ENCODE data around the gene NOL4L. TPM values are rescaled to one million over a fixed set of nuclear protein-coding genes. Genes with fewer than 3 reads are reported as not detected.
A peak's percentile ranks its signal among the peaks of the same experiment; 100 is the strongest.

Gene NOL4L
- total RNA-seq, 6 experiments from 2014 or later = 12.0 to 16.3 (median 13.2) TPM

DNA sequence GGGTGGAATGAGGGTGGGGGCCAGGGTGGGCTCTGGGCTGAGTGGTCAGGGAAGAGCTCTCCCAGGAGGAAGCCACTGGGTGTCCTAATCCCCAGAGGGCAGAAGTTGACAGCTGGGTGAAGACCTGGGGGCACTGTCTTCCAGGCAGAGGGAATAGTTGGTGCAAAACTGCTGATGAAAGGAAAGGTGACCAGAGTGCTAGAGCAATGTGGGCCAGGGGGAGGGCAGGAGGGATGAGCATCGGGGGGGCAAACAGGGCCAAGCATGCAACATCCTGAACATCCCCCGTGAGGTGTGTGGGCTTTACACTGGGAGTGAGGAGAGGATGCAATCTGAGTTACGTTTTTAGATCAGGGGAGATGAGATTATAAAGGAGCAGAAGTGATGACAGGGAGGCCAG lies 97.8 kb downstream of the NOL4L start:
- H3K36me3 Mint-ChIP-seq (ENCODE audit: low read depth) = peaks cover 4% of the 10 kb centered on the region; the same call in 1 of the 2 replicates

DNA sequence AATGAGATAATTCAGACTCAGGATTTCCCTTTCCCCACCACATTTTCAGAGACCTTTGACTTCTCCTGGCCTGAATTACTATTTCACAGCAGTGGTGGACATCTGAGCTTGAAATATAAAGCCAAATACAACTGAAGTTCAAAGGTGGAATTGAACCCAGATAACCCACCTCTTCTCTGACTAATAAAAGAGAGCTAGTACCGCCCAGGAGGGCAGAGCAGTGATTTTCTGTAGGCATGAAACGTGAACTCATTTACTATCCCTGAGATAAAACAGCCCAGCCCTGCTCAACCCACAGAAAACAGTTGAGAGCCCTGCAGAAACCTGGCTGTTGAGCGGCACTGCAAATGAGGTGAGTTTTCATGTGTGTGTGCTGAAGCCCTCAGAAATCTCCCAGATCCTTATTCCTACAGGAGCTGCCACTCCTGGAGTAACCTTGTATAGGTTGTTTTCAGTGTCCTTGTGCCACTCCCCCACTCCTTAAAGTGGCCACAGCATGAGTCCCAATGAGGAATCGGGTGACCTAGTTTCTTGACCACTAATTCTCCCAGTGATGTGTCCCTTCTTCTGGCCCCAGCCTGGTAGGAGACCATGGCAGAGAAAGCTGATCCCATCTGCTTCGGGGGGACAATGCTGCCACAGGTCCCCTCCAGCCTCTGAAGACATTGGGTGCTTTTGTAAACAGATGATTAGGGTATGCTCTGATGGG lies 99.2 kb downstream of the NOL4L start:
- H3K27ac Mint-ChIP-seq = peak overlapping the region; percentile 81; the same call in 1 of the 2 replicates
- TF ChIP-seq, protein P1, sequence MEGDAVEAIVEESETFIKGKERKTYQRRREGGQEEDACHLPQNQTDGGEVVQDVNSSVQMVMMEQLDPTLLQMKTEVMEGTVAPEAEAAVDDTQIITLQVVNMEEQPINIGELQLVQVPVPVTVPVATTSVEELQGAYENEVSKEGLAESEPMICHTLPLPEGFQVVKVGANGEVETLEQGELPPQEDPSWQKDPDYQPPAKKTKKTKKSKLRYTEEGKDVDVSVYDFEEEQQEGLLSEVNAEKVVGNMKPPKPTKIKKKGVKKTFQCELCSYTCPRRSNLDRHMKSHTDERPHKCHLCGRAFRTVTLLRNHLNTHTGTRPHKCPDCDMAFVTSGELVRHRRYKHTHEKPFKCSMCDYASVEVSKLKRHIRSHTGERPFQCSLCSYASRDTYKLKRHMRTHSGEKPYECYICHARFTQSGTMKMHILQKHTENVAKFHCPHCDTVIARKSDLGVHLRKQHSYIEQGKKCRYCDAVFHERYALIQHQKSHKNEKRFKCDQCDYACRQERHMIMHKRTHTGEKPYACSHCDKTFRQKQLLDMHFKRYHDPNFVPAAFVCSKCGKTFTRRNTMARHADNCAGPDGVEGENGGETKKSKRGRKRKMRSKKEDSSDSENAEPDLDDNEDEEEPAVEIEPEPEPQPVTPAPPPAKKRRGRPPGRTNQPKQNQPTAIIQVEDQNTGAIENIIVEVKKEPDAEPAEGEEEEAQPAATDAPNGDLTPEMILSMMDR (IDR thresholded peaks at IDR 0.05) = no peak
- no peak for DNase-seq
- H3K4me1 Mint-ChIP-seq (ENCODE audit: low read depth) = peaks cover 14% of the 10 kb centered on the region
- peak overlapping the region; percentile 87; the same call in 1 of the 2 replicates for H3K4me3 Mint-ChIP-seq
- H3K36me3 Mint-ChIP-seq (ENCODE audit: low read depth) = peaks cover 4% of the 10 kb centered on the region; the same call in 1 of the 2 replicates
- H3K9me3 Mint-ChIP-seq = peaks cover 6% of the 10 kb centered on the region
- peaks cover 8% of the 10 kb centered on the region; the same call in 1 of the 2 replicates for H3K27me3 Mint-ChIP-seq (ENCODE audit: insufficient read depth)

More for the DNA sequence above, 97.8 kb downstream of the NOL4L start:
- Mint-ChIP-seq H3K4me1 (ENCODE audit: low read depth) (peaks cover 16% of the 10 kb centered on the region), H3K9me3 (peaks cover 6% of the 10 kb centered on the region), H3K27ac (no peak overlapping the region), H3K27me3 (ENCODE audit: insufficient read depth) (peaks cover 8% of the 10 kb centered on the region; the same call in 1 of the 2 replicates), H3K4me3 (no peak overlapping the region)
- TF ChIP-seq, protein P1 (IDR thresholded peaks at IDR 0.05) = no peak
- DNase-seq = no peak

DNA sequence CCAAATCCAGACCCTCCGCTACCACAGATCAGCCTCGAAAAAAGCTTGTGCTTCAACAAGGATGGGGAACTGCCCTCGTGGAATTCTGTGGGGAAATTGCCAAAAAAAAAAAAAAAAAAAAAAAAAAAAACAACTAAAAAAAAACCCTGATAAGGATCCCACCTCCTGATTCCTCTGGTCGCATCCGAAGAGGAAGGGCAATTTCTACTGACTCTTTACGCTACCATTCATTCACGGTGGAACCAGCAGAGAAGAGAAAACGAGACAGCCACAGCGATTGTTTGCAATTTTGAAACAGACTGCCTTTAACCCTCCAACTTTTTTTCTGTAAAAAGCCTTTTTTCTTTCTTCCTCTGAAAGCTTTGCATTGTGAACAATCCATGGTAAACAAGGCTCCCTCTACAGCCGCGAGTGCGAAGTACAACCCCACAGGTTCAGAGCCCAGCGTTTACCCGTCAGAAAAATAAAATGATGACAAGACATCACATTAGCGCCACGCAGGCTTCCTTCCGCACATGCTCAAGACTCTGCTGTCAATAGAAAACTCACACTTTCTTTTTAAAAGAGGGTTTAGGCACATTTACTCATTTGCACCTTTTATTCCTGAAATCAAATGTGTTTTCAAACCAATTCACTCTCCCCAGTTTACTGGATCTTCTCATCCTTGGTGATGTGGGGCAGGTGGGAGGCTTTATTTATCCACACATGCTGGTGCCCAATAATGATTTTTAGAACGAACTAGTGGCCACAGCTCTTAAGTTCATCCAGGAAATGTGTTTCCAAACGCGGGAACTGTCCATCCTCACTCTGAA lies 100.0 kb downstream of the NOL4L start:
- Mint-ChIP-seq H3K4me3 (peak overlapping the region; percentile 87), H3K27me3 (ENCODE audit: insufficient read depth) (peaks cover 8% of the 10 kb centered on the region; the same call in 1 of the 2 replicates), H3K27ac (peak overlapping the region; percentile 81), H3K4me1 (ENCODE audit: low read depth) (peaks cover 18% of the 10 kb centered on the region), H3K9me3 (peaks cover 6% of the 10 kb centered on the region), H3K36me3 (ENCODE audit: low read depth) (peaks cover 4% of the 10 kb centered on the region; the same call in 1 of the 2 replicates)
- peak; percentile 83 for DNase-seq
- TF ChIP-seq, protein P1 (IDR thresholded peaks at IDR 0.05) = peak; percentile 84

DNA sequence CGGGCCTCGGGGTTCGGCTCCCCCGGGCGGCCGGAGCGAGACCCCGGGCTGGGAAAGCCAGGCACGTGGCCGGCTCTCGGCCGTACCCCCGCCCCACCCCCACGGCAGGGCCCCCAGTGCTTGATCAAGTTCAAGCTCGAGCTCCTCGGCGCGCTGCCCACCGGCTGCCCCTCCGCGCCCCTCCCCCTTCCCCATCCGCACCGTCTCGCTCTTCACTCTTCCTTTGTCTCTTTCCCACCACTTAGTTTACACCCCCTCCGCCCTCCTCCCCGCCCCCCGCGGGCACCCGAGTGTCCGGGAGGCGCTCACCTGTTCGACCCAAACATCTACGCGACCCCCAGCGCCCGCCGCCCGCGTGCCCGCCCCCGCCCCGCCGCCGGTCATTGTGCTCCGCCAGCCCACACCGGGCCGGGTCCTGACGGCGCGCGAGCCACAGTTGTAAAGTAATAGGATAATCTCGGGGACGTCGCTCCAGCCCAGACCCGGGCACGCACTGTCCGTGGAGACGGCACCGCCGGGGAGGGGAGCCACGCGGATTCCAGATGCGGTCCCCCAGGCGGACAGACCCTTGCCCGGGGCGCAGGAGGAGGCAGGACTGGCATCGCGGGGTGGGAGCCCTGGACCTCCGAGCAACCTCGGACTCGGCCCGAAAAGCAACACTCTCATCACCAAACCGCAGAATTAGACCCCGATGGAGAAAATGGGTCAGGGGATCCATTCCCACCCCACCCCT lies 100.7 kb downstream of the NOL4L start:
- H3K9me3 Mint-ChIP-seq = peaks cover 6% of the 10 kb centered on the region
- peaks cover 4% of the 10 kb centered on the region; the same call in 1 of the 2 replicates for H3K36me3 Mint-ChIP-seq (ENCODE audit: low read depth)
- H3K4me1 Mint-ChIP-seq (ENCODE audit: low read depth) = peaks cover 25% of the 10 kb centered on the region
- H3K4me3 Mint-ChIP-seq = peak overlapping the region; percentile 87
- TF ChIP-seq, protein P1 (IDR thresholded peaks at IDR 0.05) = no peak
- DNase-seq = no peak
- H3K27ac Mint-ChIP-seq = peak overlapping the region; percentile 81
- peaks cover 8% of the 10 kb centered on the region; the same call in 1 of the 2 replicates for H3K27me3 Mint-ChIP-seq (ENCODE audit: insufficient read depth)

All from HFFc6 (cell line).